A549 (cell line): ENCODE data around the gene PAX9. TPM values are rescaled to one million over a fixed set of nuclear protein-coding genes. Genes with fewer than 3 reads are reported as not detected.

Source experiments
- ATAC-seq, 2 experiments: fragments of 200-7000 bp in 1 of 2; fragments of >200 bp in 1 of 2; cut with Nextera tagmentation in 1 of 2; cut with Tn5 transposase in 1 of 2; 3 replicates each; pipeline versions ENCODE4 v1.8.0 to v1.9.1; 2018 to 2020; ENCODE audit warnings: mild to moderate bottlenecking in 1 of 2, moderate library complexity in 1 of 2
- CTCF ChIA-PET: fragments of 300-600 bp; sonication (Branson Sonifier 250); formaldehyde crosslinking; extraction: SDS; loops from one replicate; lab custom pipeline; 2021; ENCODE audit warnings: antibody characterized with exemption, inconsistent platforms; lab: Yijun Ruan, JAX
- POLR2A ChIA-PET: fragments of 350-600 bp; formaldehyde crosslinking; extraction: SDS; loops from one replicate; lab custom pipeline; 2021; ENCODE audit warnings: antibody characterized with exemption, inconsistent platforms; lab: Yijun Ruan, JAX
- DNase-seq, 2 experiments: peaks; one replicate each; pipeline versions ENCODE4 v3.0.0 to v3.0.0-alpha.2; 2011 to 2016; ENCODE audit warnings: low read depth in 1 of 2, low spot score in 1 of 2
- FAIRE-seq: peaks from 2 replicates; lab custom pipeline; 2011; peaks lifted over from hg19 to GRCh38; lab: Jason Lieb, UNC
- H3K27ac ChIP-seq, 2 experiments: fragments of >200 bp; sonication (Bioruptor Twin); formaldehyde crosslinking; 3 replicates each; pipeline ENCODE4 v1.5.1; 2016 to 2017
- H3K4me1 ChIP-seq: fragments of >200 bp; sonication (Bioruptor Twin); formaldehyde crosslinking; 3 replicates; pipeline ENCODE4 v1.6.1; 2016
- H3K4me2 ChIP-seq: fragments of >200 bp; sonication (Bioruptor Twin); formaldehyde crosslinking; 3 replicates; pipeline ENCODE4 v1.6.1; 2016
- H3K4me3 ChIP-seq: fragments of >200 bp; sonication (Bioruptor Twin); formaldehyde crosslinking; 3 replicates; pipeline ENCODE4 v1.5.1; 2016
- H3K9me3 ChIP-seq: fragments of >200 bp; sonication (Bioruptor Twin); formaldehyde crosslinking; 3 replicates; pipeline ENCODE4 v1.6.1; 2016
- CBX2 ChIP-seq: fragments of 200-600 bp; sonication (generic); IDR thresholded peaks from 2 replicates; pipeline ENCODE4 v1.6.1; 2016; ENCODE audit warnings: low read depth, mild to moderate bottlenecking, borderline replicate concordance
- CEBPB ChIP-seq, 2 experiments: fragments of >200 bp in 1 of 2; sonication (Bioruptor Twin) in 1 of 2; formaldehyde crosslinking in 1 of 2; IDR thresholded peaks; 2 replicates each; pipeline ENCODE4 v1.6.1; 2012 to 2016
- CHD2 ChIP-seq: fragments of 150-350 bp; IDR thresholded peaks from 2 replicates; pipeline ENCODE4 v1.6.1; 2014; ENCODE audit warnings: low read length; ENCODE audit not compliant: partially characterized antibody
- EHF ChIP-seq: fragments of 250-450 bp; sonication (Bioruptor Pico); IDR thresholded peaks from 2 replicates; pipeline ENCODE4 v1.5.0; 2020; ENCODE audit warnings: mild to moderate bottlenecking
- ESRRA ChIP-seq: fragments of 150-350 bp; IDR thresholded peaks from 2 replicates; pipeline ENCODE4 v1.6.1; 2014; ENCODE audit warnings: mild to moderate bottlenecking, low read length, borderline replicate concordance
- FOSB ChIP-seq: fragments of 250-450 bp; sonication (Bioruptor Pico); IDR thresholded peaks from 2 replicates; pipeline ENCODE4 v1.5.0; 2020; ENCODE audit warnings: mild to moderate bottlenecking, moderate library complexity
- FOSL2 ChIP-seq, 2 experiments: fragments of 450-650 bp in 1 of 2; fragments of >200 bp in 1 of 2; sonication (Bioruptor Twin) in 1 of 2; formaldehyde crosslinking; IDR thresholded peaks; 2 replicates each; pipeline versions ENCODE4 v1.5.0 to v1.6.1; 2016 to 2020; ENCODE audit warnings: mild to moderate bottlenecking in 1 of 2, moderate library complexity in 1 of 2
- FOXS1 ChIP-seq: fragments of 250-450 bp; sonication (Bioruptor Pico); IDR thresholded peaks from 2 replicates; pipeline ENCODE4 v1.5.0; 2020; ENCODE audit warnings: mild to moderate bottlenecking, moderate library complexity
- GATA3 ChIP-seq: IDR thresholded peaks from 2 replicates; pipeline ENCODE4 v1.6.1; 2012; ENCODE audit warnings: borderline replicate concordance
- HDAC2 ChIP-seq: fragments of 200-600 bp; sonication (generic); IDR thresholded peaks from 2 replicates; pipeline ENCODE4 v1.6.1; 2016
- HOXA7 ChIP-seq: fragments of 250-450 bp; sonication (Bioruptor Pico); IDR thresholded peaks from 2 replicates; pipeline ENCODE4 v1.5.0; 2020; ENCODE audit warnings: mild to moderate bottlenecking, moderate library complexity
- HOXB13 ChIP-seq: fragments of 250-450 bp; sonication (Bioruptor Pico); IDR thresholded peaks from 2 replicates; pipeline ENCODE4 v1.5.0; 2020; ENCODE audit warnings: low read depth, mild to moderate bottlenecking, moderate library complexity
- HOXB5 ChIP-seq: fragments of 250-450 bp; sonication (Bioruptor Pico); IDR thresholded peaks from 2 replicates; pipeline ENCODE4 v1.5.0; 2020; ENCODE audit warnings: mild to moderate bottlenecking, moderate library complexity
- JUN ChIP-seq, 2 experiments: fragments of >200 bp; sonication (Bioruptor Twin); formaldehyde crosslinking; IDR thresholded peaks; 2 replicates in 1 of 2; 3 replicates in 1 of 2; pipeline ENCODE4 v1.6.1; 2016 to 2017
- KDM1A ChIP-seq: fragments of 200-600 bp; sonication (generic); IDR thresholded peaks from 2 replicates; pipeline ENCODE4 v1.6.1; 2016; ENCODE audit warnings: low read depth, mild to moderate bottlenecking
- KDM5A ChIP-seq: fragments of 200-600 bp; sonication (generic); IDR thresholded peaks from 2 replicates; pipeline ENCODE4 v1.6.1; 2016; ENCODE audit warnings: antibody characterized with exemption, mild to moderate bottlenecking
- MAFK ChIP-seq: fragments of 450-650 bp; IDR thresholded peaks from 2 replicates; pipeline ENCODE4 v1.6.1; 2014; ENCODE audit not compliant: partially characterized antibody
- MYC ChIP-seq: IDR thresholded peaks from 2 replicates; pipeline ENCODE4 v1.6.1; 2012; ENCODE audit warnings: mild to moderate bottlenecking, inconsistent platforms, low read length, improper control_type of control experiment, borderline replicate concordance
- NFE2L2 ChIP-seq: fragments of 150-350 bp; conservative IDR thresholded peaks from 2 replicates; pipeline ENCODE4 v1.6.1; 2014; ENCODE audit warnings: low read length
- NR3C1 ChIP-seq: fragments of >200 bp; sonication (Bioruptor Twin); formaldehyde crosslinking; IDR thresholded peaks from 3 replicates; pipeline ENCODE4 v1.6.1; 2017
- PHF8 ChIP-seq: fragments of 200-600 bp; sonication (generic); IDR thresholded peaks from 2 replicates; pipeline ENCODE4 v1.6.1; 2016; ENCODE audit warnings: low read depth, mild to moderate bottlenecking, antibody characterized with exemption, moderate library complexity, borderline replicate concordance
- RAD21 ChIP-seq, 2 experiments: fragments of >200 bp in 1 of 2; sonication (Bioruptor Twin) in 1 of 2; formaldehyde crosslinking in 1 of 2; IDR thresholded peaks in 1 of 2; conservative IDR thresholded peaks in 1 of 2; 2 replicates in 1 of 2; 3 replicates in 1 of 2; pipeline ENCODE4 v1.6.1; 2012 to 2018; ENCODE audit warnings: inconsistent platforms in 1 of 2
- RARB ChIP-seq: fragments of 250-450 bp; sonication (Bioruptor Pico); IDR thresholded peaks from 2 replicates; pipeline ENCODE4 v1.8.0; 2021; ENCODE audit warnings: mild to moderate bottlenecking, moderate library complexity
- RCOR1 ChIP-seq: fragments of 150-350 bp; IDR thresholded peaks from 2 replicates; pipeline ENCODE4 v1.6.1; 2014; ENCODE audit warnings: antibody characterized with exemption, low read length, low read depth
- SMC3 ChIP-seq: fragments of >200 bp; sonication (Bioruptor Twin); formaldehyde crosslinking; IDR thresholded peaks from 3 replicates; pipeline ENCODE4 v1.6.1; 2018; ENCODE audit warnings: inconsistent platforms
- ZFP36 ChIP-seq: fragments of 450-650 bp; IDR thresholded peaks from 2 replicates; pipeline ENCODE4 v1.6.1; 2014; ENCODE audit warnings: borderline replicate concordance; ENCODE audit not compliant: partially characterized antibody
- ZNF302 ChIP-seq: fragments of 250-450 bp; sonication (Bioruptor Pico); IDR thresholded peaks from 2 replicates; pipeline ENCODE4 v1.9.0; 2021; ENCODE audit warnings: inconsistent platforms, mild to moderate bottlenecking, moderate library complexity
- WGBS: methylation state at CpG from one replicate; pipeline ENCODE4 v1.1.6; 2017; ENCODE audit errors: missing lambda C conversion rate; 5-methylcytosine and 5-hydroxymethylcytosine counted together
- polyA plus RNA-seq, 4 experiments: library from polyadenylated mRNA; depleted of rRNA in 3 of 4; stranded (reverse); fragments of >200 nt; fragmentation: RNase III in 1 of 4; extraction: RNeasy Plus Mini Kit Qiagen cat#74134 plus additional on column Dnase treatment in 1 of 4; gene quantifications; 2 replicates in 3 of 4; 3 replicates in 1 of 4; pipeline ENCODE4 v1.2.3, GENCODE V29; 2011 to 2017
- TF ChIP-seq, protein P1 (sequence below): fragments of 200-600 bp; sonication (generic); IDR thresholded peaks from 2 replicates; pipeline ENCODE4 v1.6.1; 2016; ENCODE audit warnings: antibody characterized with exemption, mild to moderate bottlenecking, moderate library complexity
- TF ChIP-seq, protein P2 (sequence below): fragments of 150-350 bp; IDR thresholded peaks from 2 replicates; pipeline ENCODE4 v1.6.1; 2014; ENCODE audit warnings: low read depth, mild to moderate bottlenecking, low read length
- TF ChIP-seq, protein P3 (sequence below): IDR thresholded peaks from 2 replicates; pipeline ENCODE4 v1.6.1; 2012
- TF ChIP-seq, protein P4 (sequence below): IDR thresholded peaks from 2 replicates; pipeline ENCODE4 v1.6.1; 2012
- TF ChIP-seq, protein P5 (sequence below): IDR thresholded peaks from 2 replicates; pipeline ENCODE4 v1.6.1; 2012; ENCODE audit warnings: low read depth, borderline replicate concordance
- TF ChIP-seq, protein P6 (sequence below): fragments of >200 bp; sonication (Bioruptor Twin); formaldehyde crosslinking; IDR thresholded peaks from 3 replicates; pipeline ENCODE4 v1.5.1; 2016

Gene PAX9
- polyA plus RNA-seq, 2 of the 4 experiments (the other 2 are of a cell fraction): 0.75 to 1.8 TPM

DNA sequence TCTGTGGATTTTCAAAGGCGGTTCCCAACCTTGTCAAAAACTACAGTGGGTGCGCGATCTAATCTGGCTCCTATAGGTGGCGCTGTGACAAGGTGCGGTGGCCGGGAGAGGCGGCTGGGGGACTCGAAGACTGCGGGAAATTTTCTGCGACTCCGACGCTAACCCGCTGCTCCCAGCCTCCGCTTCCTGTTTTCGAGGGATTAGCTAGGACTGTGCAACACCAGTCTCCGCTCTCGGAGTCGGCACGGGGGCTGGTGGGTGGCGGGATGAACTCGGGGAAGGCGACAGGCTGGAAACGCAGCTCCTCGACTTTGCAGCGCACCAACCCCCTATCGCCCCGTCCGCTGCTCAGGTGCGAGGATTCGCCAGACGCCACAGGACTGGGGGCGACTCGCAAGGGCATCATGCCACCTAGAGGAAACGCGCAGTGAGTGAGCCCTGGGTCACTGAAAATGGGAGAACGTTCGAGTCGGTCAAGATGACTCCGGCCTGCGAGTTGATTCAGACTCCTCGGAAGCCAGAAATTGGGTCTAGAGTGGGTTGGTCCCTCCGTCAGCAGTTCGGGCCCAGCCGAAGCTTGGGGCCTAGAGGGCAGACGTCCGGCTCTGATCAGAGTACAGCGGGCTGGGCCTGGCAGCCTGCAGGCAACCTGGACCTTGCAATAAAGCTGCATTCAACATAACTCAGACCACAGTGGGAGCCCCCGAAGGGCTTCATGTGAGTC is 5.5 kb upstream of the PAX9 start:
- ChIA-PET POLR2A (no interaction called here), CTCF (interaction anchor here (0.6 to 9.0 kb wide), 43 partner anchors 9 to 494 kb away, joined by 3 to 118 read pairs (median 4); no protein-coding TSS in a partner anchor)
- DNase-seq (peak; percentile 66 to 77), ATAC-seq (peak; percentile 92 to 94), FAIRE-seq (no peak)
- Histone ChIP-seq H3K4me3 (peak overlapping the region; percentile 33), H3K9me3 (no peaks in the 10 kb centered on the region), H3K4me1 (peaks cover 4% of the 10 kb centered on the region; the same call in 1 of the 3 replicates), H3K27ac (peak overlapping the region; percentile 15 to 82; a peak in 4 of 6 replicates), H3K4me2 (peak overlapping the region; percentile 65)
- WGBS: 12% methylated on average over 37 of the region's 48 CpGs
- no peak for TF ChIP-seq HOXB13 (CRISPR knock-in tag)
- TF ChIP-seq FOXS1 (CRISPR knock-in tag): no peak
- no peak for TF ChIP-seq KDM1A
- no peak for TF ChIP-seq EHF
- TF ChIP-seq RCOR1: no peak
- TF ChIP-seq RARB (CRISPR knock-in tag): no peak
- no peak for TF ChIP-seq PHF8
- TF ChIP-seq HOXA7: no peak
- no peak for TF ChIP-seq KDM5A
- peak; percentile 40 to 56 for TF ChIP-seq RAD21 (conservative IDR thresholded peaks at IDR 0.05 in 1 of 2, IDR thresholded peaks at IDR 0.05 in 1 of 2)
- TF ChIP-seq ESRRA: no peak
- TF ChIP-seq HDAC2: no peak
- TF ChIP-seq MYC: no peak
- TF ChIP-seq, protein P1, sequence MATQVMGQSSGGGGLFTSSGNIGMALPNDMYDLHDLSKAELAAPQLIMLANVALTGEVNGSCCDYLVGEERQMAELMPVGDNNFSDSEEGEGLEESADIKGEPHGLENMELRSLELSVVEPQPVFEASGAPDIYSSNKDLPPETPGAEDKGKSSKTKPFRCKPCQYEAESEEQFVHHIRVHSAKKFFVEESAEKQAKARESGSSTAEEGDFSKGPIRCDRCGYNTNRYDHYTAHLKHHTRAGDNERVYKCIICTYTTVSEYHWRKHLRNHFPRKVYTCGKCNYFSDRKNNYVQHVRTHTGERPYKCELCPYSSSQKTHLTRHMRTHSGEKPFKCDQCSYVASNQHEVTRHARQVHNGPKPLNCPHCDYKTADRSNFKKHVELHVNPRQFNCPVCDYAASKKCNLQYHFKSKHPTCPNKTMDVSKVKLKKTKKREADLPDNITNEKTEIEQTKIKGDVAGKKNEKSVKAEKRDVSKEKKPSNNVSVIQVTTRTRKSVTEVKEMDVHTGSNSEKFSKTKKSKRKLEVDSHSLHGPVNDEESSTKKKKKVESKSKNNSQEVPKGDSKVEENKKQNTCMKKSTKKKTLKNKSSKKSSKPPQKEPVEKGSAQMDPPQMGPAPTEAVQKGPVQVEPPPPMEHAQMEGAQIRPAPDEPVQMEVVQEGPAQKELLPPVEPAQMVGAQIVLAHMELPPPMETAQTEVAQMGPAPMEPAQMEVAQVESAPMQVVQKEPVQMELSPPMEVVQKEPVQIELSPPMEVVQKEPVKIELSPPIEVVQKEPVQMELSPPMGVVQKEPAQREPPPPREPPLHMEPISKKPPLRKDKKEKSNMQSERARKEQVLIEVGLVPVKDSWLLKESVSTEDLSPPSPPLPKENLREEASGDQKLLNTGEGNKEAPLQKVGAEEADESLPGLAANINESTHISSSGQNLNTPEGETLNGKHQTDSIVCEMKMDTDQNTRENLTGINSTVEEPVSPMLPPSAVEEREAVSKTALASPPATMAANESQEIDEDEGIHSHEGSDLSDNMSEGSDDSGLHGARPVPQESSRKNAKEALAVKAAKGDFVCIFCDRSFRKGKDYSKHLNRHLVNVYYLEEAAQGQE: no peak
- TF ChIP-seq CEBPB (IDR thresholded peaks at IDR 0.05): no peak
- TF ChIP-seq NFE2L2: no peak
- no peak for TF ChIP-seq FOSB
- TF ChIP-seq JUN (IDR thresholded peaks at IDR 0.05): no peak
- TF ChIP-seq, protein P2, sequence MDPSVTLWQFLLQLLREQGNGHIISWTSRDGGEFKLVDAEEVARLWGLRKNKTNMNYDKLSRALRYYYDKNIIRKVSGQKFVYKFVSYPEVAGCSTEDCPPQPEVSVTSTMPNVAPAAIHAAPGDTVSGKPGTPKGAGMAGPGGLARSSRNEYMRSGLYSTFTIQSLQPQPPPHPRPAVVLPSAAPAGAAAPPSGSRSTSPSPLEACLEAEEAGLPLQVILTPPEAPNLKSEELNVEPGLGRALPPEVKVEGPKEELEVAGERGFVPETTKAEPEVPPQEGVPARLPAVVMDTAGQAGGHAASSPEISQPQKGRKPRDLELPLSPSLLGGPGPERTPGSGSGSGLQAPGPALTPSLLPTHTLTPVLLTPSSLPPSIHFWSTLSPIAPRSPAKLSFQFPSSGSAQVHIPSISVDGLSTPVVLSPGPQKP: no peak
- TF ChIP-seq ZNF302 (CRISPR knock-in tag): no peak
- TF ChIP-seq, protein P3, sequence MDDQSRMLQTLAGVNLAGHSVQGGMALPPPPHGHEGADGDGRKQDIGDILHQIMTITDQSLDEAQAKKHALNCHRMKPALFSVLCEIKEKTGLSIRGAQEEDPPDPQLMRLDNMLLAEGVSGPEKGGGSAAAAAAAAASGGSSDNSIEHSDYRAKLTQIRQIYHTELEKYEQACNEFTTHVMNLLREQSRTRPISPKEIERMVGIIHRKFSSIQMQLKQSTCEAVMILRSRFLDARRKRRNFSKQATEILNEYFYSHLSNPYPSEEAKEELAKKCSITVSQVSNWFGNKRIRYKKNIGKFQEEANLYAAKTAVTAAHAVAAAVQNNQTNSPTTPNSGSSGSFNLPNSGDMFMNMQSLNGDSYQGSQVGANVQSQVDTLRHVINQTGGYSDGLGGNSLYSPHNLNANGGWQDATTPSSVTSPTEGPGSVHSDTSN: no peak
- TF ChIP-seq NR3C1: no peak
- TF ChIP-seq ZFP36: no peak
- no peak for TF ChIP-seq CHD2
- TF ChIP-seq SMC3: peak; percentile 53
- TF ChIP-seq, protein P4, sequence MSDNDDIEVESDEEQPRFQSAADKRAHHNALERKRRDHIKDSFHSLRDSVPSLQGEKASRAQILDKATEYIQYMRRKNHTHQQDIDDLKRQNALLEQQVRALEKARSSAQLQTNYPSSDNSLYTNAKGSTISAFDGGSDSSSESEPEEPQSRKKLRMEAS: peak; percentile 90
- TF ChIP-seq MAFK: no peak
- TF ChIP-seq HOXB5 (CRISPR knock-in tag): no peak
- TF ChIP-seq, protein P5, sequence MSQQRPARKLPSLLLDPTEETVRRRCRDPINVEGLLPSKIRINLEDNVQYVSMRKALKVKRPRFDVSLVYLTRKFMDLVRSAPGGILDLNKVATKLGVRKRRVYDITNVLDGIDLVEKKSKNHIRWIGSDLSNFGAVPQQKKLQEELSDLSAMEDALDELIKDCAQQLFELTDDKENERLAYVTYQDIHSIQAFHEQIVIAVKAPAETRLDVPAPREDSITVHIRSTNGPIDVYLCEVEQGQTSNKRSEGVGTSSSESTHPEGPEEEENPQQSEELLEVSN: peak; percentile 82
- no peak for TF ChIP-seq CBX2
- TF ChIP-seq, protein P6, sequence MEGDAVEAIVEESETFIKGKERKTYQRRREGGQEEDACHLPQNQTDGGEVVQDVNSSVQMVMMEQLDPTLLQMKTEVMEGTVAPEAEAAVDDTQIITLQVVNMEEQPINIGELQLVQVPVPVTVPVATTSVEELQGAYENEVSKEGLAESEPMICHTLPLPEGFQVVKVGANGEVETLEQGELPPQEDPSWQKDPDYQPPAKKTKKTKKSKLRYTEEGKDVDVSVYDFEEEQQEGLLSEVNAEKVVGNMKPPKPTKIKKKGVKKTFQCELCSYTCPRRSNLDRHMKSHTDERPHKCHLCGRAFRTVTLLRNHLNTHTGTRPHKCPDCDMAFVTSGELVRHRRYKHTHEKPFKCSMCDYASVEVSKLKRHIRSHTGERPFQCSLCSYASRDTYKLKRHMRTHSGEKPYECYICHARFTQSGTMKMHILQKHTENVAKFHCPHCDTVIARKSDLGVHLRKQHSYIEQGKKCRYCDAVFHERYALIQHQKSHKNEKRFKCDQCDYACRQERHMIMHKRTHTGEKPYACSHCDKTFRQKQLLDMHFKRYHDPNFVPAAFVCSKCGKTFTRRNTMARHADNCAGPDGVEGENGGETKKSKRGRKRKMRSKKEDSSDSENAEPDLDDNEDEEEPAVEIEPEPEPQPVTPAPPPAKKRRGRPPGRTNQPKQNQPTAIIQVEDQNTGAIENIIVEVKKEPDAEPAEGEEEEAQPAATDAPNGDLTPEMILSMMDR: peak; percentile 82
- no peak for TF ChIP-seq GATA3
- no peak for TF ChIP-seq FOSL2 (IDR thresholded peaks at IDR 0.05)
- no peak for TF ChIP-seq FOSL2 (CRISPR knock-in tag; IDR thresholded peaks at IDR 0.05)
